Lower lobe of right lung (tissue), 2 donors: ENCODE measurements around the gene ACACA. TPM values are rescaled to one million over a fixed set of nuclear protein-coding genes. Genes with fewer than 3 reads are reported as not detected.

Experiments used
- ATAC-seq, 2 donors: fragments of 200-7000 bp; cut with Tn5 transposase; one replicate each; pipeline ENCODE4 v1.9.1; 2020 to 2022; ENCODE audit warnings: mild to moderate bottlenecking in 2 of 2, moderate library complexity in 2 of 2
- DNase-seq: peaks from one replicate; pipeline ENCODE4 v3.0.0-alpha.2; 2020
- H3K27ac ChIP-seq: fragments of 200-600 bp; one replicate; pipeline ENCODE4 v1.8.0; 2022
- H3K27me3 ChIP-seq: fragments of 200-600 bp; one replicate; pipeline ENCODE4 v1.8.0; 2022; ENCODE audit warnings: low read depth
- H3K36me3 ChIP-seq: fragments of 200-600 bp; one replicate; pipeline ENCODE4 v1.8.0; 2022; ENCODE audit warnings: mild to moderate bottlenecking
- H3K4me1 ChIP-seq: fragments of 200-600 bp; one replicate; pipeline ENCODE4 v1.8.0; 2022
- H3K4me3 ChIP-seq: fragments of 200-600 bp; one replicate; pipeline ENCODE4 v1.8.0; 2022; ENCODE audit warnings: mild to moderate bottlenecking
- H3K9me3 ChIP-seq: fragments of 200-600 bp; one replicate; pipeline ENCODE4 v1.8.0; 2022
- intact Hi-C: fragments of 100-400 bp; cut with DNase I; formaldehyde crosslinking; loops from one replicate; pipeline ENCODE4 v1.11.0; 2022
- total RNA-seq: library from RNA; stranded (reverse); fragmentation: NEBNext Ultra II Directional; extraction: Animal tissue kit (Norgen Biotek cat#: 25700); gene quantifications from one replicate; pipeline ENCODE4 v1.2.1, GENCODE V29; 2021
- TF ChIP-seq, protein P1 (sequence below): fragments of 200-600 bp; IDR thresholded peaks from one replicate; pipeline ENCODE4 v1.8.0; 2022; ENCODE audit warnings: antibody characterized with exemption, mild to moderate bottlenecking
- donor health status: DM: no; HTN: yes; CAD: no; lungs with severe emphysema.

ACACA gene
- total RNA-seq, 1 donor from 2014 or later, result 132 TPM

DNA sequence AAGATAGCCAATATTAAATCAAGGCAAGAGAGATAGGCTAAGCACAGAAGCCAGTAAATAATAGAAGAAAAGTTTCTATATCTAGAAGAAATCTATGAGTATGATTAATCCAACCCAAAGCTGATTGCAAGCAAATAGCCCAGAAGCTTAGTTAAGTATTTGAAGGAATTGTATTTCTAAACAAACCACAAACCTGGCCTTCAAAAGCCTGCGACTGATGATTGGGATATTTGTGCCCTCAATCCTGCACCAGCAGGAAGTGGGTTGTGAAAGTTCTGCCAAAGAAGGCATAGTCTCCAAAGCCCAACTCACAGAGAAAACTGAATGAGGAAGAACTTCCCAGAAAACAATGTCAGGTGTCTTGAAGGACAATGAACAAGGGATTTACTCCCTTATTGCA is 145.3 kb downstream of the ACACA start:
- Histone ChIP-seq H3K4me1 (no peaks in the 10 kb centered on the region), H3K27ac (no peak overlapping the region), H3K9me3 (peaks cover 7% of the 10 kb centered on the region), H3K36me3 (peaks cover 62% of the 10 kb centered on the region), H3K27me3 (no peaks in the 10 kb centered on the region), H3K4me3 (no peak overlapping the region)
- DNase-seq (no peak), ATAC-seq (no peak)
- intact Hi-C loops, result no loop called here
- TF ChIP-seq, protein P1, sequence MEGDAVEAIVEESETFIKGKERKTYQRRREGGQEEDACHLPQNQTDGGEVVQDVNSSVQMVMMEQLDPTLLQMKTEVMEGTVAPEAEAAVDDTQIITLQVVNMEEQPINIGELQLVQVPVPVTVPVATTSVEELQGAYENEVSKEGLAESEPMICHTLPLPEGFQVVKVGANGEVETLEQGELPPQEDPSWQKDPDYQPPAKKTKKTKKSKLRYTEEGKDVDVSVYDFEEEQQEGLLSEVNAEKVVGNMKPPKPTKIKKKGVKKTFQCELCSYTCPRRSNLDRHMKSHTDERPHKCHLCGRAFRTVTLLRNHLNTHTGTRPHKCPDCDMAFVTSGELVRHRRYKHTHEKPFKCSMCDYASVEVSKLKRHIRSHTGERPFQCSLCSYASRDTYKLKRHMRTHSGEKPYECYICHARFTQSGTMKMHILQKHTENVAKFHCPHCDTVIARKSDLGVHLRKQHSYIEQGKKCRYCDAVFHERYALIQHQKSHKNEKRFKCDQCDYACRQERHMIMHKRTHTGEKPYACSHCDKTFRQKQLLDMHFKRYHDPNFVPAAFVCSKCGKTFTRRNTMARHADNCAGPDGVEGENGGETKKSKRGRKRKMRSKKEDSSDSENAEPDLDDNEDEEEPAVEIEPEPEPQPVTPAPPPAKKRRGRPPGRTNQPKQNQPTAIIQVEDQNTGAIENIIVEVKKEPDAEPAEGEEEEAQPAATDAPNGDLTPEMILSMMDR, result no peak

DNA sequence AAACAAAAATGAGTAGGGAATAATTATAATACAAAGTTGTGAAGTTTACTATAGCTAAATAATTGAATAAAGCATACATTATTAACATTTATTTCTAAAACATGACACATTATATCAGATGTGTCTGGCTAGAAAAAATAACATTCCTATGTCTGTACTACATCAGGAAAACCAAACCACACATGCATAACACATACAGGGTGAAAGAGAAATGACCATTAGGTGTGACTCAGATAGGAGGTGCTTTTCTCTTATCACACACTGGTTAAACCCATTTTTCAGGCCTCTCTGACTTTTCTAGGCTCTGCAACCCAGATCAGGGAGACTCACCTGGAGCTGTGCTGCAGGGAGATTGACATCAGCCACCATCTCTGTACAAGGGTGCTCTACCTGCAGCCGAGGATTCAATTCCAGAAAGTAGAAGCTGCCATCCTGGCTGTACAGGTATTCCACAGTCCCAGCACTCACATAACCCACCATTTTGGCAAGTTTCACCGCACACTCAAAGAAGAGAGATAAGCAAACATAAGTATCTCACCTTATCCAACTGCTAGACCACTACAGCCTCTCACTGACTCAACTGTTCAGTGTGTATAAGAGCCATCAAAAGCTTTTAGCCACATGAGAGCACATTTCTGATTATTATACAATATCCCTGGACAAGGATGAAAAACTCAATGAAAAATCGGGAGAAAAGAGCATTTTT is 147.5 kb downstream of the ACACA start:
- H3K27me3 ChIP-seq, result no peaks in the 10 kb centered on the region
- ATAC-seq (peak; percentile 50 to 77), DNase-seq (no peak)
- TF ChIP-seq, protein P1, result no peak
- H3K4me3 ChIP-seq, result no peak overlapping the region
- intact Hi-C loops, result no loop called here
- no peaks in the 10 kb centered on the region for H3K9me3 ChIP-seq
- H3K27ac ChIP-seq, result no peak overlapping the region
- no peaks in the 10 kb centered on the region for H3K4me1 ChIP-seq
- peaks cover 64% of the 10 kb centered on the region for H3K36me3 ChIP-seq

GRCh38 chr17:37256627-37257026 is 150.0 kb downstream of the ACACA start:
- H3K4me3 ChIP-seq, result no peak overlapping the region
- no peak overlapping the region for H3K27ac ChIP-seq
- H3K9me3 ChIP-seq, result no peaks in the 10 kb centered on the region
- peaks cover 58% of the 10 kb centered on the region for H3K36me3 ChIP-seq
- H3K27me3 ChIP-seq, result no peaks in the 10 kb centered on the region
- ATAC-seq (no peak), DNase-seq (no peak)
- intact Hi-C loops, result no loop called here
- TF ChIP-seq, protein P1, result no peak
- H3K4me1 ChIP-seq, result no peaks in the 10 kb centered on the region

DNA sequence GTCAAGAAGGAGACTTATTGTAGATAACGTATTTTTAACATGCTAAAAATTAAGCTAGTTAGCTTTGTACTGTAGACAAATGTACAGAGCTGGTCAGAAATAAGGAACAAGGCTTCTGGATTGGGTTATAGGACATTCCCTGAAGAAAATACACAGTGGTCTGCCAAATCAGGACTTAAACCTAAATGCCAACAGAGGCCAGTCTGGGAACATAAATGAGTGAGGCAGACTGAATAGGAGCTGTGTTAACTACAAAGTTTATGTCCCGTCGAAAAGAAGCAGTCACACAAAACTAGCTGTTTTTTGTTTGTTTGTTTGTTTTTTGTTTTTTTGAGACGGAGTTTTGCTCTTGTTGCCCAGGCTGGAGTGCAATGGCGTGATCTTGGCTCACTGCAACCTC is 151.2 kb downstream of the ACACA start:
- TF ChIP-seq, protein P1, result no peak
- Histone ChIP-seq H3K4me3 (no peak overlapping the region), H3K27ac (no peak overlapping the region), H3K36me3 (peaks cover 66% of the 10 kb centered on the region), H3K9me3 (no peaks in the 10 kb centered on the region), H3K27me3 (no peaks in the 10 kb centered on the region), H3K4me1 (no peaks in the 10 kb centered on the region)
- DNase-seq (no peak), ATAC-seq (no peak)
- intact Hi-C loops, result no loop called here

DNA sequence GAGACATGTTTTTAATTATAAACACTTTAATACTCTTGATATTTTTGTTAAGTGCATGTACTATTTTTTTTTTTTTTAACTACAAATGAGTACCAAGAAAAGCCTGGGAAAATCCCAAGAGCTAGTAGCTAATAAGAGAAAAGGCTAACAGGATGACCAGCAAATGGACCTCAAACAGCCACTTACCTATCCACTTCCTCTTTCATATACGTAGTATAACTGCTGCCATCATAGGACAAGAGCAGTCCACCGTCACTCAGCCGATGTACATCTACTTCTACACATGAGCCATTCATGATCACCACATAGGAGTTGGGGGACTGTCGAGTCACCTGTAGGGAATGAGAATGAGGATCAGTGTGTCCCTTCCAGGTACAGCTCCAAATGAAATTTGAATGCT is 158.8 kb downstream of the ACACA start:
- Histone ChIP-seq H3K9me3 (no peaks in the 10 kb centered on the region), H3K27ac (no peak overlapping the region), H3K36me3 (peaks cover 99% of the 10 kb centered on the region), H3K4me3 (no peak overlapping the region), H3K27me3 (no peaks in the 10 kb centered on the region), H3K4me1 (no peaks in the 10 kb centered on the region)
- ATAC-seq, result no peak
- DNase-seq, result no peak
- intact Hi-C loops, result no loop called here
- TF ChIP-seq, protein P1, result no peak
